Dermis microvascular lymphatic vessel endothelial cell (primary cell): ENCODE results near the gene THRB. TPM values are rescaled to one million over a fixed set of nuclear protein-coding genes. Genes with fewer than 3 reads are reported as not detected.

Experiments
- DNase-seq, 2 donors: peaks; one replicate each; pipeline versions ENCODE4 v3.0.0 to v3.0.0-alpha.2; 2010; ENCODE audit warnings: low read depth in 2 of 2
- total RNA-seq: library from RNA; depleted of rRNA; stranded (reverse); fragments of >200 nt; gene quantifications from 2 replicates; pipeline ENCODE4 v1.2.1, GENCODE V29; 2014

Gene THRB
- total RNA-seq, 1 donor from 2014 or later, result under 0.01 TPM

- no peak for DNase-seq
These were observed 223.4 kb downstream of the THRB start for GRCh38 chr3:24271228-24271627.

DNA sequence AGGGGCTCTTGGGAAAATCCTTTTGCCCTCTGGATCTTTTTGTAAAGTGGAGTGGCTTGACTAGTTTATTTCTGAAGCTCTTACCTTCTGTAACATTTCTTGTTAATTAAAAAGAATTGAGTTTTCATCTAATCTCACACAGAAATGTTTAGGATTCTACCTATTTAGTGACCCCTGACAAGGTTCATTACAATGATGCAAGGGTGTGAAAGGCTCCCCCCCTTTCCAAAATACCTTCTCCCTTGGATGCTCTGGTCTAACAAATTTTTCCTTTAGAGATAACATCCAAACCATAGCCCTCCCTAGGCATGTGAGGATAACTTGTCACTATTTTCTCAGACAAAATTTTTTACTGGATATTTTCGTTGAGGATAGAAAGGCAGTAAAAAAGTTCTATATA, 223.9 kb downstream of the THRB start:
- no peak for DNase-seq

- DNase-seq, result no peak
These were observed 224.4 kb downstream of the THRB start for GRCh38 chr3:24270204-24270691.

- peak; percentile 44 to 61 for DNase-seq
These were observed 229.9 kb downstream of the THRB start for GRCh38 chr3:24264748-24265158.

- no peak for DNase-seq
These were observed 230.6 kb downstream of the THRB start for GRCh38 chr3:24264011-24264410.

- peak in 1 of 2 donors; percentile 12 for DNase-seq
These were observed 231.5 kb downstream of the THRB start for GRCh38 chr3:24263069-24263668.

DNA sequence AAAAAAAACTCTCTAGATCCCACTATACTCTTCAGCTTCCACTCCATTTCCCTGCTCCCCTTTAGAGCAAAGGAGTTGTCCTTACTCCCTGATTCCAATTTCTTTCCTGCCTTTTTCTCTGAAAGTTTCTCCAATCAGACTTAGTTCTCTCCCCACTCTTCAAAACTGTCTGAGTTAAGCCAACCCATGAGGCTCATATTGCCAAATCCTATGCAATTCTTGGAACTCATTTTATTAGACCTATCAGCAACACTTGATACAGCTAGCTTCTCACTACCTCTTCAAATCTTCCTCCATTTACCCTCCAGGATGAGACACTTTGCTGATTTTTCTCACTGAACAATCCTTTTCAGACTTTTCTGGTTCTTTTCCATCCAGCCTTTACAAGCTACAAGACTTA, 233.1 kb downstream of the THRB start:
- DNase-seq, result no peak

GRCh38 chr3:24259901-24260512, 234.6 kb downstream of the THRB start:
- no peak for DNase-seq

DNA sequence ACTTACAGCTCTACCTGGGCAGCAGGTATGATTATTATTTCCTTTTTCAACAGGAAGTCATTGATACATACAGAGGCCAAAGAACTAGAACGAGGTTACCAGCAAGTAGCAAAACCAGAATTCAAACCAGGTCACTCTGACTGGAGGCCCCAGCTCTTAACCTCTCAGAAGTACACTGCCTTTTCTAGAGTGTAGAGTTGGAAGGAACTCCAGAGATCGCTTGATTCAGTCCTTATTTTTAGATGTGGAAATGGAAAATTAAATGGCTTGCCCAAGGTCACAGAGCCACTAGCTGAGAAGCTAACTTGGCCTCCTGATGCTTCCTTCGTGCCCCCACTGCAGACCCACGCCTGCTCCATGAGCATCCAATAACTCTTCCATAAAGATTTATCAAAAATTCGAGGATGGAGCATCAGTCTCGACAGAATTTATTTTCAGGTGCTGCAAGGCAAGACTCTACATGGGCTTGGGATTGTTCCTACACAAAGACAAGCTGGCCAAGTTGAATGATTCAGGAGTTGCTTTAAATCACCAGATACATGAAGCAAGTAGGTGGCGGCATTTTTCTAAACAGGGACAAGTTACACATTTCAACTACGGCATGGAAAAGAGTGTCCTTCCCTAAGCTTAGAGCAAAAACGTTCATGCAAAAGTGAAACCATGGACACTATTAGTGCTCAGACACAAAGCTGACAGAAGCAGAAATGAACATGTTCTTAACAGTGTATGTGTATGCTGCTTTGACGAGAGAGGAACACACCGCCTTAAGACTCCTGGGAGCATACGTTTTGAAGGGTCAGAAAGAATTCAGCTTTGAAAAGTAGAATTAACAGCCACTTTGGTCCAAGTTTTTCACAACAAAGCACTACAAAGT, 235.7 kb downstream of the THRB start:
- no peak for DNase-seq

- DNase-seq, result no peak
These were observed 236.4 kb downstream of the THRB start for GRCh38 chr3:24258260-24258659.

- DNase-seq, result no peak
These were observed 239.2 kb downstream of the THRB start for GRCh38 chr3:24255414-24255813.

DNA sequence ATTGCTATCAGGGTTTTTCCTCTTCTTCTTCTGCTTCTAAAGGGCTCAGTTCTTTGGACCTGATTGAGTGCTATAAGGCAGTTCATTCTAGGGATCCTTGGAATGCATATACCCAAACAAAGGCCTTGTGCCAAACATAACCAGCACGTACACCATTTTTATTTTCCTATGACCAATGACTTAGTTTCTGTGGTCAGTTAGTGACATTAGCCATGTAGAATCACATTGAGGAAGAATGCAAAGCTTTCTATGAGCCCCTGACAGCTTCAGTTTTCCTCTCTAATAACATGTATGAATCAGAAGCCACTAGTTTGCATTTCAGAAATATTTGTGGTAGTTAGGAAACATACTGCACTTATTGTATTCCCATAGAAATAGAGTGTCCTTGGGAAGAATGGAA, 240.0 kb downstream of the THRB start:
- no peak for DNase-seq

- DNase-seq, result no peak
These were observed 241.3 kb downstream of the THRB start for GRCh38 chr3:24253336-24253735.

GRCh38 chr3:24249523-24249922, 245.1 kb downstream of the THRB start:
- no peak for DNase-seq

GRCh38 chr3:24245056-24245455, 249.6 kb downstream of the THRB start:
- no peak for DNase-seq

- DNase-seq, result no peak
These were observed 250.2 kb downstream of the THRB start for GRCh38 chr3:24244491-24244890.

DNA sequence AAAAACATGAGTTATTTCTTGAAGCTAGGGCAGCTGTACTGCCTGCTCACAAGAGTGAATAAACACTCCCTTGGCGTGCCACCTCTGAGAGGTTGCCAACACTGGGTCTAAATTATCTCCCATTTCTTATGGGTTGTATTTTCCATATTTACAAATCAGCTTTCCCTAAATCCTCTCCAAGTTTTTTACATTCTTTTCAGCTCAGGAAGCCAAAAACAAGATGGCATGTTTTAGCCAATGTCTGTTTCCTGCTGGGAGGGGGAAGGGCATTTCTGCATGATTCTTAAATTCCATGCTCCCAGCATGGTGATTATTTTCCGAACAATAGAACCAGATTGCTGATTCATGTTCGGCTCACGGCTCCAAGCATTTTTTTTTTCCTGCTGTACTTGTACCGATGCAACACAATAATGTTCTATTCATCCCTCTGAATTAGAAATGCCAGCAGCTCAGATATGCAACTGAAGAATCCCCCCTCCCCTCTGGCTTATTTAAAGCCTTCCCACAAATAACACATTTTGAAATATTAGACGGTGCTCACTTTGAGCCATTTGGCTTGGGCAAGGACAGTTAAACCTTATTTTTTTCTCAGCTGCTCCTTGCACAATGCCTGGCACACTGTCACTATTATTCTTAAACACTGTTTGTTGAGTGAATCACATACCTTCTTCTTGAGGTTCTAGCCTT, 252.5 kb downstream of the THRB start:
- peak; percentile 96 to 97 for DNase-seq

GRCh38 chr3:24240306-24240705, 254.3 kb downstream of the THRB start:
- DNase-seq, result no peak

- DNase-seq, result peak; percentile 68 to 84
These were observed 256.5 kb downstream of the THRB start for GRCh38 chr3:24237971-24238706.

DNA sequence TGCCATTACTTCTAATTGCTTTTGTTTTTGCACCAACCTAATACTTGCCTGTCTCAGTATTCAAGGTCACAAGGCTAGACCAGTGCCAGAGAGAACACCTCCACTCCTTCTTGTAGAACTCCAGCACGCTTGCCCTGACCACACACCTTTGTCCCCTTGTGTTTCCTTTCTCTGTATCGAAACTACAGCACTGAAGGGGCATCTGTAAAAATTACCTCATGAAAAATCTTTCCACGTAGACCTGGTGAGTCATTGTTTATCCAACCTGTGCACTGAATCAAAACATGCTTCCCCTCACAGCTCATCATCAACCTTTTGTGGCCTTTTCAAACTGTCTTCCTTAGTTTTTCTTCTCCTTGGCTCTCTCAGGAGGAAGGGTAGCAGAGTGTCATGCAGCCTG, 259.5 kb downstream of the THRB start:
- peak; percentile 17 to 21 for DNase-seq

GRCh38 chr3:24232784-24233183, 261.9 kb downstream of the THRB start:
- no peak for DNase-seq
